Measurements from ENCODE around the gene CNRIP1.

Gene CNRIP1

DNA sequence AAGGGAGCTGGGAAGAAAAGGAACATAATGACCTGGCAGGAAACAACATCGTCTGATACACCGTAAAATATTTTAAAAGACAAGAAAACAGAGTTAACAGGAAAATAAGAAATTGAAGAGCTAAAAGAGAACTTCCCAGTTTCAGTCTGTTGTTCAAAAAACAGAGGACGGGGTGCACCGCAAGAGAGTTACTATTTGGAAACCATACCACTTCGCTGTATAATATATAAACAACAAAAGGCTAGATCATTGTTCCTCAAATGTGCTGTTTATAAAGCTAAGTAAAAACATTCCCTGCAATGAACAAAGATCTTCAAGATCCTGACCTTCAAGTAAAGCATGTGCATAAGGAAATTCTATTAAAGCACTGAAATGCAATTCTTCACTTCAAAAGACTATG, 69.6 kb downstream of the CNRIP1 start:
- ATAC-seq: no peak
- no peak for TF ChIP-seq ZNF8 (CRISPR knock-in tag; IDR thresholded peaks at IDR 0.05)
- no peak for TF ChIP-seq TSHZ2 (CRISPR knock-in tag; IDR thresholded peaks at IDR 0.05)
- no peak for TF ChIP-seq ZNF70 (CRISPR knock-in tag; IDR thresholded peaks at IDR 0.05)
- TF ChIP-seq RARB (CRISPR knock-in tag; IDR thresholded peaks at IDR 0.05): no peak
- TF ChIP-seq ZFP3 (CRISPR knock-in tag; IDR thresholded peaks at IDR 0.05): no peak
- no peak for TF ChIP-seq TCF4 (CRISPR knock-in tag; IDR thresholded peaks at IDR 0.05; ENCODE audit: borderline replicate concordance)
- no peak for TF ChIP-seq ISL1 (CRISPR knock-in tag; IDR thresholded peaks at IDR 0.05)
- no peak for TF ChIP-seq OSR1 (CRISPR knock-in tag; IDR thresholded peaks at IDR 0.05)
- TF ChIP-seq ZC3H10 (CRISPR knock-in tag; IDR thresholded peaks at IDR 0.05): no peak

GRCh38 chr2:68248806-68249205, 70.9 kb downstream of the CNRIP1 start:
- TF ChIP-seq ISL1 (CRISPR knock-in tag; IDR thresholded peaks at IDR 0.05) (no peak), BACH2 (CRISPR knock-in tag; IDR thresholded peaks at IDR 0.05; ENCODE audit: borderline replicate concordance) (no peak), TOX (CRISPR knock-in tag; IDR thresholded peaks at IDR 0.05; ENCODE audit: borderline replicate concordance) (no peak), PPARA (CRISPR knock-in tag; IDR thresholded peaks at IDR 0.05; ENCODE audit: borderline replicate concordance) (no peak), SNAI2 (CRISPR knock-in tag; IDR thresholded peaks at IDR 0.05) (no peak), ZFP3 (CRISPR knock-in tag; IDR thresholded peaks at IDR 0.05) (no peak)
- TF ChIP-seq, protein P1, sequence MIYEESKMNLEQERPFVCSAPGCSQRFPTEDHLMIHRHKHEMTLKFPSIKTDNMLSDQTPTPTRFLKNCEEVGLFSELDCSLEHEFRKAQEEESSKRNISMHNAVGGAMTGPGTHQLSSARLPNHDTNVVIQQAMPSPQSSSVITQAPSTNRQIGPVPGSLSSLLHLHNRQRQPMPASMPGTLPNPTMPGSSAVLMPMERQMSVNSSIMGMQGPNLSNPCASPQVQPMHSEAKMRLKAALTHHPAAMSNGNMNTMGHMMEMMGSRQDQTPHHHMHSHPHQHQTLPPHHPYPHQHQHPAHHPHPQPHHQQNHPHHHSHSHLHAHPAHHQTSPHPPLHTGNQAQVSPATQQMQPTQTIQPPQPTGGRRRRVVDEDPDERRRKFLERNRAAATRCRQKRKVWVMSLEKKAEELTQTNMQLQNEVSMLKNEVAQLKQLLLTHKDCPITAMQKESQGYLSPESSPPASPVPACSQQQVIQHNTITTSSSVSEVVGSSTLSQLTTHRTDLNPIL (CRISPR knock-in tag; IDR thresholded peaks at IDR 0.05; ENCODE audit: low read depth): no peak
- no peak for ATAC-seq

DNA sequence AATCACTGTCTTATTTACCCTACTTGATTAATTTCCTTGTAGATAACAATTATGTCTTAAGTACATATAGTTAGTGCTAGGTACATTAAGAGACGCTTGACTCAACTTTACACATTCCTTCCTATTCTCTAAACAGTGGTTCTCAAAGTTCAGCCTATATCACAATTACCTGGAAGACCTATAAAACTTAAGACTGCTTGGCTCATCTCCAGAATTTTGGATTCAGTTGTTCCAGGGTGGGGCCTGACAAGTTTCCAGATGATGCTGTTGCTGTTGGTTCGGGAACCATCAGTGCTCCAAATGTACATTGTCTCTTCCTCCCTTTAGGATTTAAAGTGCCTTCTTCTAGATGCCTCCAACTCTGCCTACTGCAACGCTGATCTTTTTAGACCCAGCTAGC, 71.4 kb downstream of the CNRIP1 start:
- no peak for ATAC-seq
- TF ChIP-seq PATZ1 (CRISPR knock-in tag; IDR thresholded peaks at IDR 0.05; ENCODE audit: borderline replicate concordance) (no peak), ZFP3 (CRISPR knock-in tag; IDR thresholded peaks at IDR 0.05) (no peak), ZC3H10 (CRISPR knock-in tag; IDR thresholded peaks at IDR 0.05) (no peak), ZNF565 (CRISPR knock-in tag; conservative IDR thresholded peaks at IDR 0.05; ENCODE audit: low read depth) (no peak), ESRRG (CRISPR knock-in tag; IDR thresholded peaks at IDR 0.05) (no peak), OSR1 (CRISPR knock-in tag; IDR thresholded peaks at IDR 0.05) (no peak), TSHZ2 (CRISPR knock-in tag; IDR thresholded peaks at IDR 0.05) (no peak), TCF4 (CRISPR knock-in tag; IDR thresholded peaks at IDR 0.05; ENCODE audit: borderline replicate concordance) (no peak), TOX (CRISPR knock-in tag; IDR thresholded peaks at IDR 0.05; ENCODE audit: borderline replicate concordance) (no peak), SNAI2 (CRISPR knock-in tag; IDR thresholded peaks at IDR 0.05) (no peak), GLIS3 (CRISPR knock-in tag; IDR thresholded peaks at IDR 0.05) (no peak), BACH2 (CRISPR knock-in tag; IDR thresholded peaks at IDR 0.05; ENCODE audit: borderline replicate concordance) (no peak), ZFP30 (CRISPR knock-in tag; IDR thresholded peaks at IDR 0.05) (no peak), RARB (CRISPR knock-in tag; IDR thresholded peaks at IDR 0.05) (no peak), ZNF70 (CRISPR knock-in tag; IDR thresholded peaks at IDR 0.05) (no peak), ZNF8 (CRISPR knock-in tag; IDR thresholded peaks at IDR 0.05) (no peak)
- TF ChIP-seq, protein P2, sequence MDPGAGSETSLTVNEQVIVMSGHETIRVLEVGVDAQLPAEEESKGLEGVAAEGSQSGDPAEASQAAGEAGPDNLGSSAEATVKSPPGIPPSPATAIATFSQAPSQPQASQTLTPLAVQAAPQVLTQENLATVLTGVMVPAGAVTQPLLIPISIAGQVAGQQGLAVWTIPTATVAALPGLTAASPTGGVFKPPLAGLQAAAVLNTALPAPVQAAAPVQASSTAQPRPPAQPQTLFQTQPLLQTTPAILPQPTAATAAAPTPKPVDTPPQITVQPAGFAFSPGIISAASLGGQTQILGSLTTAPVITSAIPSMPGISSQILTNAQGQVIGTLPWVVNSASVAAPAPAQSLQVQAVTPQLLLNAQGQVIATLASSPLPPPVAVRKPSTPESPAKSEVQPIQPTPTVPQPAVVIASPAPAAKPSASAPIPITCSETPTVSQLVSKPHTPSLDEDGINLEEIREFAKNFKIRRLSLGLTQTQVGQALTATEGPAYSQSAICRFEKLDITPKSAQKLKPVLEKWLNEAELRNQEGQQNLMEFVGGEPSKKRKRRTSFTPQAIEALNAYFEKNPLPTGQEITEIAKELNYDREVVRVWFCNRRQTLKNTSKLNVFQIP (CRISPR knock-in tag; IDR thresholded peaks at IDR 0.05; ENCODE audit: borderline replicate concordance, low read depth): no peak
- TF ChIP-seq, protein P3, sequence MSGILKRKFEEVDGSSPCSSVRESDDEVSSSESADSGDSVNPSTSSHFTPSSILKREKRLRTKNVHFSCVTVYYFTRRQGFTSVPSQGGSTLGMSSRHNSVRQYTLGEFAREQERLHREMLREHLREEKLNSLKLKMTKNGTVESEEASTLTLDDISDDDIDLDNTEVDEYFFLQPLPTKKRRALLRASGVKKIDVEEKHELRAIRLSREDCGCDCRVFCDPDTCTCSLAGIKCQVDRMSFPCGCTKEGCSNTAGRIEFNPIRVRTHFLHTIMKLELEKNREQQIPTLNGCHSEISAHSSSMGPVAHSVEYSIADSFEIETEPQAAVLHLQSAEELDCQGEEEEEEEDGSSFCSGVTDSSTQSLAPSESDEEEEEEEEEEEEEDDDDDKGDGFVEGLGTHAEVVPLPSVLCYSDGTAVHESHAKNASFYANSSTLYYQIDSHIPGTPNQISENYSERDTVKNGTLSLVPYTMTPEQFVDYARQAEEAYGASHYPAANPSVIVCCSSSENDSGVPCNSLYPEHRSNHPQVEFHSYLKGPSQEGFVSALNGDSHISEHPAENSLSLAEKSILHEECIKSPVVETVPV (CRISPR knock-in tag; IDR thresholded peaks at IDR 0.05): no peak
- TF ChIP-seq, protein P1 (CRISPR knock-in tag; IDR thresholded peaks at IDR 0.05; ENCODE audit: low read depth): no peak
